AG08395 (cell line): ENCODE data around the gene PRDX5.
A peak's percentile ranks its signal among the peaks of the same experiment; 100 is the strongest.

Experiments used
- DNase-seq: peaks from one replicate; pipeline ENCODE4 v3.0.0; 2012; ENCODE audit warnings: mixed read lengths, low spot score

The PRDX5 gene

GRCh38 chr11:64347193-64347867, 29.4 kb downstream of the PRDX5 start:
- DNase-seq = no peak

GRCh38 chr11:64348383-64349024, 30.6 kb downstream of the PRDX5 start:
- DNase-seq = no peak

- no peak for DNase-seq
These were observed 31.1 kb downstream of the PRDX5 start for GRCh38 chr11:64349025-64349387.

GRCh38 chr11:64349404-64349803, 31.5 kb downstream of the PRDX5 start:
- no peak for DNase-seq

GRCh38 chr11:64351136-64351631, 33.3 kb downstream of the PRDX5 start:
- no peak for DNase-seq

GRCh38 chr11:64352099-64352994, 34.4 kb downstream of the PRDX5 start:
- no peak for DNase-seq

- no peak for DNase-seq
These were observed 35.2 kb downstream of the PRDX5 start for GRCh38 chr11:64352995-64353714.

- DNase-seq = no peak
These were observed 36.0 kb downstream of the PRDX5 start for GRCh38 chr11:64353715-64354506.

- DNase-seq = peak; percentile 94
These were observed 37.4 kb downstream of the PRDX5 start for GRCh38 chr11:64355078-64355940.

GRCh38 chr11:64356498-64357411, 38.8 kb downstream of the PRDX5 start:
- peak; percentile 29 for DNase-seq

GRCh38 chr11:64357446-64357845, 39.5 kb downstream of the PRDX5 start:
- DNase-seq = no peak

GRCh38 chr11:64357904-64358535, 40.1 kb downstream of the PRDX5 start:
- DNase-seq = no peak

GRCh38 chr11:64358536-64358906, 40.6 kb downstream of the PRDX5 start:
- DNase-seq = no peak

- peak; percentile 95 for DNase-seq
These were observed 41.2 kb downstream of the PRDX5 start, which contains the start of gene RPS6KA4 for GRCh38 chr11:64358907-64359711. RPS6KA4 (plus strand) TSS chr11:64359162; CDS start chr11:64359236, 74 bp downstream.

GRCh38 chr11:64359712-64360445, 42.0 kb downstream of the PRDX5 start:
- DNase-seq = no peak

- DNase-seq = no peak
These were observed 42.6 kb downstream of the PRDX5 start for GRCh38 chr11:64360448-64360921.

GRCh38 chr11:64361659-64362058, 43.7 kb downstream of the PRDX5 start:
- DNase-seq = no peak
